Esophagus muscularis mucosa (tissue), 4 donors: ENCODE results near the gene ADAMTS17.

Experiments used
- EP300 ChIP-seq: sonication (generic); formaldehyde crosslinking; IDR thresholded peaks from one replicate; pipeline ENCODE4 v1.6.1; 2017; ENCODE audit warnings: antibody characterized with exemption
- POLR2A ChIP-seq: fragments of 450-650 bp; IDR thresholded peaks from one replicate; pipeline ENCODE4 v1.6.1; 2017; ENCODE audit warnings: antibody characterized with exemption, moderate library complexity, mild to moderate bottlenecking, low read depth
- POLR2AphosphoS5 ChIP-seq, 2 donors: sonication (generic); formaldehyde crosslinking; IDR thresholded peaks; one replicate each; pipeline ENCODE4 v1.6.1; 2017; ENCODE audit warnings: antibody characterized with exemption in 2 of 2
- TF ChIP-seq, protein P1 (sequence below), 3 experiments: fragments of 200-600 bp in 2 of 3; fragments of 450-650 bp in 1 of 3; sonication (generic) in 2 of 3; IDR thresholded peaks; one replicate each; pipeline ENCODE4 v1.5.1; 2017 to 2019; ENCODE audit warnings: antibody characterized with exemption in 3 of 3, mild to moderate bottlenecking in 2 of 3, moderate library complexity in 1 of 3

DNA sequence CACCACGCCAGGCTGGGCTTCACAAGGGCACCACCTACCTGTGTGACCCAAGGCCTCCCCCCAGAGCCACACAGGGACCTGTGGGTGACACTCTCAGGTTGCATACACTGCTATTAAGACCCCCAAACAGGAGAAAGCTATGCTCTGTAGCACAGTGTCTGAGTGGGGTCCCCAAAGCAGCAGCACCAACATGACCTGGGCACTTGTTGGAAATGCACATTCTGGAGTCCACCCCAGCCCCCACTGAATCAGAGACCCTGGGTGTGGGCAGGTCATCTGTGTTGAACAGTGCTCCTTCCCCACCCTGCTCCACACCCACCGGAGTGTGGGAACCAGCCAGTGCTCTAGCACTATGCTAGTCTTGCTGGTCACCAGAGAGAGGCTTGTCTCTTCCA lies 76.1 kb downstream of the ADAMTS17 start:
- TF ChIP-seq POLR2AphosphoS5 (IDR thresholded peaks at IDR 0.05): no peak
- TF ChIP-seq, protein P1, sequence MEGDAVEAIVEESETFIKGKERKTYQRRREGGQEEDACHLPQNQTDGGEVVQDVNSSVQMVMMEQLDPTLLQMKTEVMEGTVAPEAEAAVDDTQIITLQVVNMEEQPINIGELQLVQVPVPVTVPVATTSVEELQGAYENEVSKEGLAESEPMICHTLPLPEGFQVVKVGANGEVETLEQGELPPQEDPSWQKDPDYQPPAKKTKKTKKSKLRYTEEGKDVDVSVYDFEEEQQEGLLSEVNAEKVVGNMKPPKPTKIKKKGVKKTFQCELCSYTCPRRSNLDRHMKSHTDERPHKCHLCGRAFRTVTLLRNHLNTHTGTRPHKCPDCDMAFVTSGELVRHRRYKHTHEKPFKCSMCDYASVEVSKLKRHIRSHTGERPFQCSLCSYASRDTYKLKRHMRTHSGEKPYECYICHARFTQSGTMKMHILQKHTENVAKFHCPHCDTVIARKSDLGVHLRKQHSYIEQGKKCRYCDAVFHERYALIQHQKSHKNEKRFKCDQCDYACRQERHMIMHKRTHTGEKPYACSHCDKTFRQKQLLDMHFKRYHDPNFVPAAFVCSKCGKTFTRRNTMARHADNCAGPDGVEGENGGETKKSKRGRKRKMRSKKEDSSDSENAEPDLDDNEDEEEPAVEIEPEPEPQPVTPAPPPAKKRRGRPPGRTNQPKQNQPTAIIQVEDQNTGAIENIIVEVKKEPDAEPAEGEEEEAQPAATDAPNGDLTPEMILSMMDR (IDR thresholded peaks at IDR 0.05): no peak
- no peak for TF ChIP-seq POLR2A
- TF ChIP-seq EP300: no peak
